HepG2 (cell line): ENCODE measurements around the gene DHX36. TPM values are rescaled to one million over a fixed set of nuclear protein-coding genes. Genes with fewer than 3 reads are reported as not detected.

ENCODE experiments used
- KDM6A ChIP-seq: IDR thresholded peaks from 2 replicates; pipeline ENCODE4 v1.6.1; 2016; ENCODE audit warnings: low read depth
- NFYB ChIP-seq: sonication (generic); formaldehyde crosslinking; IDR thresholded peaks from 2 replicates; pipeline ENCODE4 v1.4.0; 2020; ENCODE audit warnings: missing genetic modification reagents
- ZEB1 ChIP-seq: IDR thresholded peaks from 2 replicates; pipeline ENCODE4 v1.6.1; 2012; ENCODE audit warnings: mild to moderate bottlenecking, low read depth, inconsistent platforms; ENCODE audit not compliant: insufficient replicate concordance
- ZNF773 ChIP-seq: sonication (generic); formaldehyde crosslinking; IDR thresholded peaks from 2 replicates; pipeline ENCODE4 v1.4.0; 2020; ENCODE audit warnings: missing genetic modification reagents, borderline replicate concordance
- polyA plus RNA-seq, 8 experiments: library from polyadenylated mRNA; depleted of rRNA in 3 of 8; stranded (reverse) in 7 of 8; unstranded in 1 of 8; fragments of >200 nt; fragmentation: Illumina TruSeq in 4 of 8; extraction: Trizol in 4 of 8; gene quantifications; 2 replicates each; pipeline versions ENCODE4 v1.2.1 to v1.2.3, GENCODE V29; 2011 to 2016; ENCODE audit warnings: low read depth in 4 of 8, missing spikeins in 1 of 8, mixed read lengths in 1 of 8; ENCODE audit not compliant: insufficient read depth in 1 of 8
- total RNA-seq, 5 experiments: library from RNA; depleted of rRNA; stranded (reverse); fragments of >200 nt; fragmentation: Illumina TruSeq; extraction: Trizol; gene quantifications; 2 replicates each; pipeline ENCODE4 v1.2.3, GENCODE V29; 2016; ENCODE audit warnings: low read depth in 1 of 5
- TF ChIP-seq, protein P1 (sequence below): IDR thresholded peaks from 2 replicates; pipeline ENCODE4 v1.4.0; 2020; ENCODE audit warnings: mild to moderate bottlenecking, missing genetic modification reagents
- TF ChIP-seq, protein P2 (sequence below): sonication (generic); formaldehyde crosslinking; IDR thresholded peaks from 2 replicates; pipeline ENCODE4 v1.5.0; 2020; ENCODE audit warnings: mild to moderate bottlenecking, missing genetic modification reagents, borderline replicate concordance
- TF ChIP-seq, protein P3 (sequence below): sonication (generic); formaldehyde crosslinking; conservative IDR thresholded peaks from 2 replicates; pipeline ENCODE4 v1.8.0; 2022; ENCODE audit warnings: missing genetic modification reagents
- TF ChIP-seq, protein P4 (sequence below): sonication (generic); formaldehyde crosslinking; IDR thresholded peaks from 2 replicates; pipeline ENCODE4 v1.4.0; 2020; ENCODE audit warnings: mild to moderate bottlenecking, missing genetic modification reagents
- TF ChIP-seq, protein P5 (sequence below): sonication (generic); formaldehyde crosslinking; IDR thresholded peaks from 2 replicates; pipeline ENCODE4 v1.4.0; 2020; ENCODE audit warnings: missing genetic modification reagents, borderline replicate concordance

Gene DHX36
- total and polyA plus RNA-seq, 2 of the 13 experiments (the other 11 are each of a cell fraction or from before 2014, with no cell fraction given) = 30.3 to 44.2 TPM

DNA sequence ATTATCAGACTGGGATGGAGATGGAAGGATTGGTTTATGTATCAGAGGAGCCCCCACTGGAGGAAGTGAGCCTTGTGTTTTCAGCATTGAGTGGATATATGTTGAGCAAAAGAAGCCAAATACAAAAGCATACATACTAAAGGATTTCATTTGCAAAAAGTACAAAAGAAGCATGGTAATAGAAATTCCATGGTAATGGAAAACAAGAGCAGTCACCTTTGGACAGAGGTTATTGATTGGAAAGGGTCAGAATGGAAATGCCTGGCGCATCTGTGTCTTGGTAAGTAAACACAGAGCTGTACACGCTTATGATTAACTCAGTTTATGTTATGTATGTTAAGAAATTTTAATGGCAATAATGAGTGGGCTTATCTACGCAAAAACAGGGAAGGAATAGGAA lies 72.7 kb downstream of the DHX36 start (continued):
- TF ChIP-seq, protein P1, sequence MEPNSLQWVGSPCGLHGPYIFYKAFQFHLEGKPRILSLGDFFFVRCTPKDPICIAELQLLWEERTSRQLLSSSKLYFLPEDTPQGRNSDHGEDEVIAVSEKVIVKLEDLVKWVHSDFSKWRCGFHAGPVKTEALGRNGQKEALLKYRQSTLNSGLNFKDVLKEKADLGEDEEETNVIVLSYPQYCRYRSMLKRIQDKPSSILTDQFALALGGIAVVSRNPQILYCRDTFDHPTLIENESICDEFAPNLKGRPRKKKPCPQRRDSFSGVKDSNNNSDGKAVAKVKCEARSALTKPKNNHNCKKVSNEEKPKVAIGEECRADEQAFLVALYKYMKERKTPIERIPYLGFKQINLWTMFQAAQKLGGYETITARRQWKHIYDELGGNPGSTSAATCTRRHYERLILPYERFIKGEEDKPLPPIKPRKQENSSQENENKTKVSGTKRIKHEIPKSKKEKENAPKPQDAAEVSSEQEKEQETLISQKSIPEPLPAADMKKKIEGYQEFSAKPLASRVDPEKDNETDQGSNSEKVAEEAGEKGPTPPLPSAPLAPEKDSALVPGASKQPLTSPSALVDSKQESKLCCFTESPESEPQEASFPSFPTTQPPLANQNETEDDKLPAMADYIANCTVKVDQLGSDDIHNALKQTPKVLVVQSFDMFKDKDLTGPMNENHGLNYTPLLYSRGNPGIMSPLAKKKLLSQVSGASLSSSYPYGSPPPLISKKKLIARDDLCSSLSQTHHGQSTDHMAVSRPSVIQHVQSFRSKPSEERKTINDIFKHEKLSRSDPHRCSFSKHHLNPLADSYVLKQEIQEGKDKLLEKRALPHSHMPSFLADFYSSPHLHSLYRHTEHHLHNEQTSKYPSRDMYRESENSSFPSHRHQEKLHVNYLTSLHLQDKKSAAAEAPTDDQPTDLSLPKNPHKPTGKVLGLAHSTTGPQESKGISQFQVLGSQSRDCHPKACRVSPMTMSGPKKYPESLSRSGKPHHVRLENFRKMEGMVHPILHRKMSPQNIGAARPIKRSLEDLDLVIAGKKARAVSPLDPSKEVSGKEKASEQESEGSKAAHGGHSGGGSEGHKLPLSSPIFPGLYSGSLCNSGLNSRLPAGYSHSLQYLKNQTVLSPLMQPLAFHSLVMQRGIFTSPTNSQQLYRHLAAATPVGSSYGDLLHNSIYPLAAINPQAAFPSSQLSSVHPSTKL (CRISPR knock-in tag) = peak; percentile 92
- TF ChIP-seq ZNF773 (no peak), ZEB1 (peak; percentile 53), NFYB (CRISPR knock-in tag) (no peak), KDM6A (CRISPR knock-in tag) (peak; percentile 58)
- TF ChIP-seq, protein P2, sequence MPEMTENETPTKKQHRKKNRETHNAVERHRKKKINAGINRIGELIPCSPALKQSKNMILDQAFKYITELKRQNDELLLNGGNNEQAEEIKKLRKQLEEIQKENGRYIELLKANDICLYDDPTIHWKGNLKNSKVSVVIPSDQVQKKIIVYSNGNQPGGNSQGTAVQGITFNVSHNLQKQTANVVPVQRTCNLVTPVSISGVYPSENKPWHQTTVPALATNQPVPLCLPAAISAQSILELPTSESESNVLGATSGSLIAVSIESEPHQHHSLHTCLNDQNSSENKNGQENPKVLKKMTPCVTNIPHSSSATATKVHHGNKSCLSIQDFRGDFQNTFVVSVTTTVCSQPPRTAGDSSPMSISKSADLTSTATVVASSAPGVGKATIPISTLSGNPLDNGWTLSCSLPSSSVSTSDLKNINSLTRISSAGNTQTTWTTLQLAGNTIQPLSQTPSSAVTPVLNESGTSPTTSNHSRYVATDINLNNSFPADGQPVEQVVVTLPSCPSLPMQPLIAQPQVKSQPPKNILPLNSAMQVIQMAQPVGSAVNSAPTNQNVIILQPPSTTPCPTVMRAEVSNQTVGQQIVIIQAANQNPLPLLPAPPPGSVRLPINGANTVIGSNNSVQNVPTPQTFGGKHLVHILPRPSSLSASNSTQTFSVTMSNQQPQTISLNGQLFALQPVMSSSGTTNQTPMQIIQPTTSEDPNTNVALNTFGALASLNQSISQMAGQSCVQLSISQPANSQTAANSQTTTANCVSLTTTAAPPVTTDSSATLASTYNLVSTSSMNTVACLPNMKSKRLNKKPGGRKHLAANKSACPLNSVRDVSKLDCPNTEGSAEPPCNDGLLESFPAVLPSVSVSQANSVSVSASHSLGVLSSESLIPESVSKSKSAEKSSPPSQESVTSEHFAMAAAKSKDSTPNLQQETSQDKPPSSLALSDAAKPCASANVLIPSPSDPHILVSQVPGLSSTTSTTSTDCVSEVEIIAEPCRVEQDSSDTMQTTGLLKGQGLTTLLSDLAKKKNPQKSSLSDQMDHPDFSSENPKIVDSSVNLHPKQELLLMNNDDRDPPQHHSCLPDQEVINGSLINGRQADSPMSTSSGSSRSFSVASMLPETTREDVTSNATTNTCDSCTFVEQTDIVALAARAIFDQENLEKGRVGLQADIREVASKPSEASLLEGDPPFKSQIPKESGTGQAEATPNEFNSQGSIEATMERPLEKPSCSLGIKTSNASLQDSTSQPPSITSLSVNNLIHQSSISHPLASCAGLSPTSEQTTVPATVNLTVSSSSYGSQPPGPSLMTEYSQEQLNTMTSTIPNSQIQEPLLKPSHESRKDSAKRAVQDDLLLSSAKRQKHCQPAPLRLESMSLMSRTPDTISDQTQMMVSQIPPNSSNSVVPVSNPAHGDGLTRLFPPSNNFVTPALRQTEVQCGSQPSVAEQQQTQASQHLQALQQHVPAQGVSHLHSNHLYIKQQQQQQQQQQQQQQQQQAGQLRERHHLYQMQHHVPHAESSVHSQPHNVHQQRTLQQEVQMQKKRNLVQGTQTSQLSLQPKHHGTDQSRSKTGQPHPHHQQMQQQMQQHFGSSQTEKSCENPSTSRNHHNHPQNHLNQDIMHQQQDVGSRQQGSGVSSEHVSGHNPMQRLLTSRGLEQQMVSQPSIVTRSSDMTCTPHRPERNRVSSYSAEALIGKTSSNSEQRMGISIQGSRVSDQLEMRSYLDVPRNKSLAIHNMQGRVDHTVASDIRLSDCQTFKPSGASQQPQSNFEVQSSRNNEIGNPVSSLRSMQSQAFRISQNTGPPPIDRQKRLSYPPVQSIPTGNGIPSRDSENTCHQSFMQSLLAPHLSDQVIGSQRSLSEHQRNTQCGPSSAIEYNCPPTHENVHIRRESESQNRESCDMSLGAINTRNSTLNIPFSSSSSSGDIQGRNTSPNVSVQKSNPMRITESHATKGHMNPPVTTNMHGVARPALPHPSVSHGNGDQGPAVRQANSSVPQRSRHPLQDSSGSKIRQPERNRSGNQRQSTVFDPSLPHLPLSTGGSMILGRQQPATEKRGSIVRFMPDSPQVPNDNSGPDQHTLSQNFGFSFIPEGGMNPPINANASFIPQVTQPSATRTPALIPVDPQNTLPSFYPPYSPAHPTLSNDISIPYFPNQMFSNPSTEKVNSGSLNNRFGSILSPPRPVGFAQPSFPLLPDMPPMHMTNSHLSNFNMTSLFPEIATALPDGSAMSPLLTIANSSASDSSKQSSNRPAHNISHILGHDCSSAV = no peak
- TF ChIP-seq, protein P3, sequence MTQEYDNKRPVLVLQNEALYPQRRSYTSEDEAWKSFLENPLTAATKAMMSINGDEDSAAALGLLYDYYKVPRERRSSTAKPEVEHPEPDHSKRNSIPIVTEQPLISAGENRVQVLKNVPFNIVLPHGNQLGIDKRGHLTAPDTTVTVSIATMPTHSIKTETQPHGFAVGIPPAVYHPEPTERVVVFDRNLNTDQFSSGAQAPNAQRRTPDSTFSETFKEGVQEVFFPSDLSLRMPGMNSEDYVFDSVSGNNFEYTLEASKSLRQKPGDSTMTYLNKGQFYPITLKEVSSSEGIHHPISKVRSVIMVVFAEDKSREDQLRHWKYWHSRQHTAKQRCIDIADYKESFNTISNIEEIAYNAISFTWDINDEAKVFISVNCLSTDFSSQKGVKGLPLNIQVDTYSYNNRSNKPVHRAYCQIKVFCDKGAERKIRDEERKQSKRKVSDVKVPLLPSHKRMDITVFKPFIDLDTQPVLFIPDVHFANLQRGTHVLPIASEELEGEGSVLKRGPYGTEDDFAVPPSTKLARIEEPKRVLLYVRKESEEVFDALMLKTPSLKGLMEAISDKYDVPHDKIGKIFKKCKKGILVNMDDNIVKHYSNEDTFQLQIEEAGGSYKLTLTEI (CRISPR knock-in tag) = no peak
- TF ChIP-seq, protein P4, sequence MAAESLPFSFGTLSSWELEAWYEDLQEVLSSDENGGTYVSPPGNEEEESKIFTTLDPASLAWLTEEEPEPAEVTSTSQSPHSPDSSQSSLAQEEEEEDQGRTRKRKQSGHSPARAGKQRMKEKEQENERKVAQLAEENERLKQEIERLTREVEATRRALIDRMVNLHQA (CRISPR knock-in tag) = no peak
- TF ChIP-seq, protein P5, sequence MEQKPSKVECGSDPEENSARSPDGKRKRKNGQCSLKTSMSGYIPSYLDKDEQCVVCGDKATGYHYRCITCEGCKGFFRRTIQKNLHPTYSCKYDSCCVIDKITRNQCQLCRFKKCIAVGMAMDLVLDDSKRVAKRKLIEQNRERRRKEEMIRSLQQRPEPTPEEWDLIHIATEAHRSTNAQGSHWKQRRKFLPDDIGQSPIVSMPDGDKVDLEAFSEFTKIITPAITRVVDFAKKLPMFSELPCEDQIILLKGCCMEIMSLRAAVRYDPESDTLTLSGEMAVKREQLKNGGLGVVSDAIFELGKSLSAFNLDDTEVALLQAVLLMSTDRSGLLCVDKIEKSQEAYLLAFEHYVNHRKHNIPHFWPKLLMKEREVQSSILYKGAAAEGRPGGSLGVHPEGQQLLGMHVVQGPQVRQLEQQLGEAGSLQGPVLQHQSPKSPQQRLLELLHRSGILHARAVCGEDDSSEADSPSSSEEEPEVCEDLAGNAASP (CRISPR knock-in tag) = no peak
